GM12878 (cell line): ENCODE results near the gene OMP.

Experiments used
- EP300 ChIP-seq, 2 experiments: fragments of 150-350 bp in 1 of 2; IDR thresholded peaks; 2 replicates each; pipeline ENCODE4 v1.6.1; 2011 to 2012; ENCODE audit warnings: low read depth in 2 of 2, low read length in 2 of 2, borderline replicate concordance in 1 of 2, improper control_type of control experiment in 1 of 2, inconsistent platforms in 1 of 2; ENCODE audit not compliant: control insufficient read depth in 1 of 2
- ESRRA ChIP-seq: IDR thresholded peaks from 2 replicates; pipeline ENCODE4 v1.6.1; 2012; ENCODE audit warnings: mild to moderate bottlenecking, low read length, improper control_type of control experiment
- FOXM1 ChIP-seq: IDR thresholded peaks from 2 replicates; pipeline ENCODE4 v1.6.1; 2012; ENCODE audit warnings: low read depth, mild to moderate bottlenecking, inconsistent platforms, low read length, moderate library complexity
- GABPA ChIP-seq: IDR thresholded peaks from 2 replicates; pipeline ENCODE4 v1.6.1; 2014; ENCODE audit warnings: antibody characterized with exemption, low read depth, mild to moderate bottlenecking, inconsistent platforms
- HCFC1 ChIP-seq: fragments of 150-350 bp; IDR thresholded peaks from 2 replicates; pipeline ENCODE4 v1.6.1; 2014; ENCODE audit warnings: low read length
- MYC ChIP-seq: IDR thresholded peaks from 2 replicates; pipeline ENCODE4 v1.6.1; 2011; ENCODE audit warnings: mild to moderate bottlenecking, low read length, moderate library complexity, inconsistent platforms; ENCODE audit not compliant: insufficient read depth, insufficient replicate concordance, insufficient read length, severe bottlenecking
- PKNOX1 ChIP-seq: fragments of 450-650 bp; IDR thresholded peaks from 2 replicates; pipeline ENCODE4 v1.6.1; 2016; ENCODE audit warnings: mild to moderate bottlenecking
- YY1 ChIP-seq: IDR thresholded peaks from 2 replicates; pipeline ENCODE4 v1.6.1; 2011; ENCODE audit warnings: low read depth, mild to moderate bottlenecking, low read length
- TF ChIP-seq, protein P1 (sequence below), 3 experiments: IDR thresholded peaks in 2 of 3; conservative IDR thresholded peaks in 1 of 3; 2 replicates each; pipeline ENCODE4 v1.5.1; 2011; ENCODE audit warnings: low read depth in 3 of 3, low read length in 3 of 3, mild to moderate bottlenecking in 3 of 3, control low read depth in 2 of 3, moderate library complexity in 2 of 3, inconsistent platforms in 1 of 3, mixed read lengths in 1 of 3; ENCODE audit not compliant: control insufficient read depth in 2 of 3, insufficient read depth in 1 of 3; ENCODE audit errors: extremely low read depth in 1 of 3
- TF ChIP-seq, protein P2 (sequence below): fragments of 450-650 bp; IDR thresholded peaks from 2 replicates; pipeline ENCODE4 v1.6.1; 2017; ENCODE audit warnings: mild to moderate bottlenecking

DNA sequence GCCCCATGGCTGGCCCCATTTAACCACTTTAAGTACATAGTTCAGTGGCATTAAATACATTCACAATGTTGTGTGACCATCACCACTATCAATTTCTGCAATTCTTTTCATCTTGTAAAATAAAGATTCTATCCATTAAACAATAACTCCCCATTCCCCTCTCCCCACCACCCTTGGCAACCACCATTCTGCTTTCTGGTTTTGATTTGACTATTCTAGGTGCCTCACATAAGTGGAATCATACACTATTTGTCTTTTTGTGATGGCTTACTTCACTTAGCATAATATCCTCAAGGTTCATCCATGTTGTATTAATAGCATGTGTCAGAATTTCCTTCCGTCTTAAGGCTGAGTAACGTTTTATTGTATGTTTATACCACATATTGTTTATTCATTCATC lies 32.4 kb downstream of the OMP start:
- TF ChIP-seq, protein P1, sequence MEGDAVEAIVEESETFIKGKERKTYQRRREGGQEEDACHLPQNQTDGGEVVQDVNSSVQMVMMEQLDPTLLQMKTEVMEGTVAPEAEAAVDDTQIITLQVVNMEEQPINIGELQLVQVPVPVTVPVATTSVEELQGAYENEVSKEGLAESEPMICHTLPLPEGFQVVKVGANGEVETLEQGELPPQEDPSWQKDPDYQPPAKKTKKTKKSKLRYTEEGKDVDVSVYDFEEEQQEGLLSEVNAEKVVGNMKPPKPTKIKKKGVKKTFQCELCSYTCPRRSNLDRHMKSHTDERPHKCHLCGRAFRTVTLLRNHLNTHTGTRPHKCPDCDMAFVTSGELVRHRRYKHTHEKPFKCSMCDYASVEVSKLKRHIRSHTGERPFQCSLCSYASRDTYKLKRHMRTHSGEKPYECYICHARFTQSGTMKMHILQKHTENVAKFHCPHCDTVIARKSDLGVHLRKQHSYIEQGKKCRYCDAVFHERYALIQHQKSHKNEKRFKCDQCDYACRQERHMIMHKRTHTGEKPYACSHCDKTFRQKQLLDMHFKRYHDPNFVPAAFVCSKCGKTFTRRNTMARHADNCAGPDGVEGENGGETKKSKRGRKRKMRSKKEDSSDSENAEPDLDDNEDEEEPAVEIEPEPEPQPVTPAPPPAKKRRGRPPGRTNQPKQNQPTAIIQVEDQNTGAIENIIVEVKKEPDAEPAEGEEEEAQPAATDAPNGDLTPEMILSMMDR (IDR thresholded peaks at IDR 0.05 in 2 of 3, conservative IDR thresholded peaks at IDR 0.05 in 1 of 3; ENCODE audit: control insufficient read depth in 2 of 3, extremely low read depth in 1 of 3, insufficient read depth in 1 of 3, low read depth in 3 of 3, low read length in 3 of 3): no peak
- TF ChIP-seq GABPA (no peak), PKNOX1 (no peak), YY1 (no peak), MYC (no peak), EP300 (IDR thresholded peaks at IDR 0.05; ENCODE audit: borderline replicate concordance in 1 of 2, control insufficient read depth in 1 of 2, low read depth in 2 of 2, low read length in 2 of 2) (no peak), ESRRA (no peak), HCFC1 (no peak), FOXM1 (no peak)
- TF ChIP-seq, protein P2, sequence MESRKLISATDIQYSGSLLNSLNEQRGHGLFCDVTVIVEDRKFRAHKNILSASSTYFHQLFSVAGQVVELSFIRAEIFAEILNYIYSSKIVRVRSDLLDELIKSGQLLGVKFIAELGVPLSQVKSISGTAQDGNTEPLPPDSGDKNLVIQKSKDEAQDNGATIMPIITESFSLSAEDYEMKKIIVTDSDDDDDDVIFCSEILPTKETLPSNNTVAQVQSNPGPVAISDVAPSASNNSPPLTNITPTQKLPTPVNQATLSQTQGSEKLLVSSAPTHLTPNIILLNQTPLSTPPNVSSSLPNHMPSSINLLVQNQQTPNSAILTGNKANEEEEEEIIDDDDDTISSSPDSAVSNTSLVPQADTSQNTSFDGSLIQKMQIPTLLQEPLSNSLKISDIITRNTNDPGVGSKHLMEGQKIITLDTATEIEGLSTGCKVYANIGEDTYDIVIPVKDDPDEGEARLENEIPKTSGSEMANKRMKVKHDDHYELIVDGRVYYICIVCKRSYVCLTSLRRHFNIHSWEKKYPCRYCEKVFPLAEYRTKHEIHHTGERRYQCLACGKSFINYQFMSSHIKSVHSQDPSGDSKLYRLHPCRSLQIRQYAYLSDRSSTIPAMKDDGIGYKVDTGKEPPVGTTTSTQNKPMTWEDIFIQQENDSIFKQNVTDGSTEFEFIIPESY: no peak
